ENCODE data around the gene NOXO1.

The NOXO1 gene

GRCh38 chr16:1938316-1938715, 43.0 kb downstream of the NOXO1 start:
- no peak for DNase-seq

GRCh38 chr16:1936945-1937479, 44.3 kb downstream of the NOXO1 start:
- no peak for DNase-seq

GRCh38 chr16:1933097-1933661, 48.1 kb downstream of the NOXO1 start:
- DNase-seq: no peak

DNA sequence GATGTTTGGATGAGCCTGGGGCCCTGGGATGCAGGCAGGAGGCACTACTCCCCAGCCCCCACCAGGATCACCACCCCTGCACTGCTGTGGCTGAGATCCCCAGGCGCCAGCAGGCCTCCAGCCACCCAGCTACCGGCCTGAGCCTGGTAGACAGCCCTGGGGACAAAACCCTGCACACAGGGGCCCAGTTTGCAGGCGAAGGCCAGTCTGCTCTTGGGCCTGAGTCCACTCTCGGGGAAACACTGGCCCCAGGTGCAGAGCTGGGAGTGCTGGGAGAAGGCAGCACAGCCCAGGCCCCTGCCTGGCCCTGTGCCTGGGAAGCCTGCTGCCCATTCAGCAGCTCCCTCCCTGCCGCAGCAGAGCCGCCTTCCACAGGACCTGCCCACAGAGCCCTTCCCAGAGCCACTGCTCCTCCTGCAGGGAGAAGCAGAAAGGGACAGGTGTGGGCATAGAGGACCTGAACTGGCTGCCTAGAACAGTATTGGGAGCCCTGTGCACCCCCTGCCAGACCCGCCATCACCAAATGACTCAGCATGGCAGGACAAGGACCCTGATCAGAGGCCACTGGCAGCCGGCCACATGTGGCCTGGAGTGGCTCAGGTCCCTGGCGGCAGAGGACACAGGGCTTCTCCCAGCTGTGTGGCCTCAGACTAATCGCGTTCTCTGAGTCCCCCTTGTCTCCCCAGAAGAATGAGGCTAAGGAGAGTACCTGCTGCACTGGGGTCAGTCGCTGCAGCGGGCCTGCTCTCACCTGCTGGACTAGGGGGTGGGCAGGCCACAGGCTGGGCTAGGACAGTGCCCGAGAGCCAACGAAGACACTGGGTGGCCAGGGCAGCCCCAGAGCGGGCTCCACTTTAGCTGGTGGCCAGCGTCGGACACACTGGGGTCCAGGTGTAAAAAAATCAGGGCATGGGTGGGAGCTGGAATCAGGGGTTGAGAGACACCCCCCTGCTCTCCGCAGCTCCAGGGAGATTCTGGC, 48.9 kb downstream of the NOXO1 start:
- DNase-seq: no peak

GRCh38 chr16:1930338-1930720, 50.9 kb downstream of the NOXO1 start:
- DNase-seq: no peak

GRCh38 chr16:1929578-1930337, 51.5 kb downstream of the NOXO1 start:
- peak; percentile 58 for DNase-seq

- peak; percentile 35 for DNase-seq
Measured at GRCh38 chr16:1929105-1929504, 52.2 kb downstream of the NOXO1 start.
